Activated CD4-positive, alpha-beta T cell treated with anti-CD3 and anti-CD28 coated beads, Interleukin-2, amount 50 U/mL, for 24 hours (primary cell): ENCODE measurements around the gene FAM237B.

Experiments used
- DNase-seq, 2 donors: peaks; one replicate each; pipeline ENCODE4 v3.0.0-alpha.2; 2020; ENCODE audit warnings: low read depth in 1 of 2, low spot score in 1 of 2

Gene FAM237B

GRCh38 chr7:90298145-90299038 lies 22.7 kb downstream of the FAM237B start:
- DNase-seq = no peak

GRCh38 chr7:90290244-90291113 lies 30.6 kb downstream of the FAM237B start:
- no peak for DNase-seq

- DNase-seq = no peak
Measured at GRCh38 chr7:90288154-90288553, 33.0 kb downstream of the FAM237B start.

- DNase-seq = no peak
Measured at GRCh38 chr7:90276033-90276728, 44.9 kb downstream of the FAM237B start.

- no peak for DNase-seq
Measured at GRCh38 chr7:90274161-90274560, 46.9 kb downstream of the FAM237B start.

- DNase-seq = no peak
Measured at GRCh38 chr7:90272242-90272641, 48.9 kb downstream of the FAM237B start.

GRCh38 chr7:90271753-90272152 lies 49.4 kb downstream of the FAM237B start:
- no peak for DNase-seq

GRCh38 chr7:90270431-90271178 lies 50.5 kb downstream of the FAM237B start:
- DNase-seq = no peak

- no peak for DNase-seq
Measured at GRCh38 chr7:90269163-90269562, 51.9 kb downstream of the FAM237B start.

GRCh38 chr7:90267263-90267858 lies 53.7 kb downstream of the FAM237B start:
- no peak for DNase-seq

GRCh38 chr7:90266808-90267207 lies 54.3 kb downstream of the FAM237B start:
- DNase-seq = no peak
